Inflammatory macrophage treated with lipopolysaccharide for 4 hours (primary cell): ENCODE measurements around the gene ZXDA.
"Not testable (repeated sequence)": the region's sequence is repeated elsewhere in the genome, so short reads cannot be mapped to it uniquely, and the experiment has no call there.

Source experiments
- DNase-seq: peaks from one replicate; pipeline ENCODE4 v3.0.0-alpha.2; 2020

ZXDA gene, protein sequence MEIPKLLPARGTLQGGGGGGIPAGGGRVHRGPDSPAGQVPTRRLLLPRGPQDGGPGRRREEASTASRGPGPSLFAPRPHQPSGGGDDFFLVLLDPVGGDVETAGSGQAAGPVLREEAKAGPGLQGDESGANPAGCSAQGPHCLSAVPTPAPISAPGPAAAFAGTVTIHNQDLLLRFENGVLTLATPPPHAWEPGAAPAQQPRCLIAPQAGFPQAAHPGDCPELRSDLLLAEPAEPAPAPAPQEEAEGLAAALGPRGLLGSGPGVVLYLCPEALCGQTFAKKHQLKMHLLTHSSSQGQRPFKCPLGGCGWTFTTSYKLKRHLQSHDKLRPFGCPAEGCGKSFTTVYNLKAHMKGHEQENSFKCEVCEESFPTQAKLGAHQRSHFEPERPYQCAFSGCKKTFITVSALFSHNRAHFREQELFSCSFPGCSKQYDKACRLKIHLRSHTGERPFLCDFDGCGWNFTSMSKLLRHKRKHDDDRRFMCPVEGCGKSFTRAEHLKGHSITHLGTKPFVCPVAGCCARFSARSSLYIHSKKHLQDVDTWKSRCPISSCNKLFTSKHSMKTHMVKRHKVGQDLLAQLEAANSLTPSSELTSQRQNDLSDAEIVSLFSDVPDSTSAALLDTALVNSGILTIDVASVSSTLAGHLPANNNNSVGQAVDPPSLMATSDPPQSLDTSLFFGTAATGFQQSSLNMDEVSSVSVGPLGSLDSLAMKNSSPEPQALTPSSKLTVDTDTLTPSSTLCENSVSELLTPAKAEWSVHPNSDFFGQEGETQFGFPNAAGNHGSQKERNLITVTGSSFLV

GRCh38 chrX:57910287-57910912, at the start of gene ZXDA:
TSS of gene ZXDA (minus strand) at chrX:57910458. CDS start at chrX:57910420, 38 bp downstream.
- not testable (repeated sequence) for DNase-seq

DNA sequence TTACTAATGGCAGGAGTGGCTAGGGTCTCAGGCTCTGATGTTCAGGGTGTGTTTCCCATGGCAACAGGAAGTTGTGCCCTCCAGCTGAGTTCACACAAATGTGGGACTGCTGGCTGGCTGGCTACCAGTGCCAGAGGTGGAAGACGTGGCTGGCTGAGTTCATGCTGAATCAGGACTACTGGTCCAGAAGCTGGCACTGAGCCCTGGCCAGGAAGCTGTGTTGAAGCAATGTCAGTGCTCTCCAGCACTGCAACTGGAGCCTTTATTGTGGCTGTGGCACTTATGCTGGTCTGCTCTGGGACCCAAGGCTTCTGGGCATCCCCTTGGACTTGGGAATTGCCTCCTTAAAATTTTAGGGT, 42.0 kb upstream of the ZXDA start:
- no peak for DNase-seq

GRCh38 chrX:57951666-57952319, 41.5 kb upstream of the ZXDA start:
- no peak for DNase-seq

GRCh38 chrX:57933321-57933720, 23.1 kb upstream of the ZXDA start:
- no peak for DNase-seq

GRCh38 chrX:57932266-57932665, 22.0 kb upstream of the ZXDA start:
- no peak for DNase-seq

GRCh38 chrX:57930051-57930450, 19.8 kb upstream of the ZXDA start:
- no peak for DNase-seq

GRCh38 chrX:57929373-57929772, 19.1 kb upstream of the ZXDA start:
- DNase-seq = peak; percentile 31

- no peak for DNase-seq
Observed at GRCh38 chrX:57925806-57926205, 15.5 kb upstream of the ZXDA start.

DNA sequence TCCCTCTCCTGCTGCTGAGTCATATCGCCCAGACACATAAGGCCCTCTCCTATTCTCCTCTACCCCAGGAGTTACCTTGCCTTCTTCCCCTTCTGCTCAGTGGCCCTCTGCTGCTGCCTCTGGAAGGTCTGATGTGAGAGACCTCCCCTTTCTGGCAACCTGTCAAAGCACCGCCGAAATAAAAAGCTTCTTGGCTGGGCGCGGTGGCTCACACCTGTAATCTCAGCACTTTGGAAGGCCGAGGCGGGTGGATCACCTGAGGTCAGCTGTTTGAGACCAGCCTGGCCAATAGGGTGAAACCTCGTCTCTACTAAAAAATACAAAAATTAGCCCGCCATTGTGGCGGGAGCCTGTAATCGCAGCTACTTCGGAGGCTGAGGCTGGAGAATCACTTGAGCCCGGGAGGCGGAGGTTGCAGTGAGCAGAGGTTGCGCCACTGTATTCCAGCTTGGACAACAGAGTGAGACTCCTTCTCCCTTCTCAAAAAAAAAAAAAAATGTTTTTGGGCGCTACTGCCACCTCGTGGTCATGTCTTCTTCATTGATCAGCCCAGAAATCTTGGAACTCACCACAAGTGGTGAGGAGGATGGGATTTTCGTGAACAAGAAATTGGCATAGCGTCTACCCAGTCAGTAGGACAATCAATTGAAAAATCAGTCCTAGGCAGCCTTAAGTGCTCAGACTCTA, 8.6 kb upstream of the ZXDA start:
- DNase-seq = peak; percentile 51

- DNase-seq = peak; percentile 14
Observed at GRCh38 chrX:57915680-57916079, 5.4 kb upstream of the ZXDA start.

- DNase-seq = peak; percentile 29
Observed at GRCh38 chrX:57909595-57910286, 517 bp downstream of the ZXDA start.

GRCh38 chrX:57908972-57909594, 1.2 kb downstream of the ZXDA start:
- not testable (repeated sequence) for DNase-seq

DNA sequence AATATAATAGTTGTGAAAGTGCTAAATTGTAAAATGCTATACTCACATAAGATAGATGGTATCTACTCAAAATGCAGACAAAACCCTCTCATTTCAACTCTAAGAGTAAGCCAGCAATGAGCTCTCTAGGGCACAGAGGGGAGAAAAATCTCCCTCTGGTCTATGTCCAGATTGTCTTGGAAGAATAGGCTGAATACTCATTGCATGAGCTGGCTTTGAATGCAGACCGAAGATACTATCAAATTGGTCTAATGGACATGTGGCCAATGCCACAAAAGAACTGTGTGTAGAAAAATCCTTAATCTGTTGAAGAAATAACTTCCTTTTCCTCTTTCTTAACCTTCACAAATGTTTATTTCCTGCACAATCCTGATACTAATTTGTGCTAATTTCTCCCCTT, 3.5 kb downstream of the ZXDA start:
- no peak for DNase-seq

DNA sequence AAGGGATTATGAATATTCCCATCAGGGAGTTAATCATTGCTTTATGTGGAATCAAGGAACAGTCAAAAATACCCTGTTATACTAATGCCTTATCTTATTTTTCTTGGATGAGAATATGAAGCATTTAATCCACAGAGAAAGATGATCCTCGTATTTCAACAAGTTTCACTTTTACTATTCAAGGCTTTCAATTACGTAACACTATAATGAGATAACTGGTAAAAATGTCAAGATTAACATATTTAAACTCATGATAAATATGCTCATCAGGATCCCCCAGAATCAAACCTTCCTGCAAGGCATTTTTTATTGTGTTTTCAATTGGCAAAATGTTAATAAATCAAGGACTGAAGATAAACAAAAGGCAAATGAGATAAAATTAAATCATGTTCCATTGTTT, 5.1 kb downstream of the ZXDA start:
- DNase-seq = peak; percentile 63

GRCh38 chrX:57904176-57904880, 5.9 kb downstream of the ZXDA start:
- DNase-seq = no peak

GRCh38 chrX:57902633-57903032, 7.6 kb downstream of the ZXDA start:
- peak; percentile 65 for DNase-seq

DNA sequence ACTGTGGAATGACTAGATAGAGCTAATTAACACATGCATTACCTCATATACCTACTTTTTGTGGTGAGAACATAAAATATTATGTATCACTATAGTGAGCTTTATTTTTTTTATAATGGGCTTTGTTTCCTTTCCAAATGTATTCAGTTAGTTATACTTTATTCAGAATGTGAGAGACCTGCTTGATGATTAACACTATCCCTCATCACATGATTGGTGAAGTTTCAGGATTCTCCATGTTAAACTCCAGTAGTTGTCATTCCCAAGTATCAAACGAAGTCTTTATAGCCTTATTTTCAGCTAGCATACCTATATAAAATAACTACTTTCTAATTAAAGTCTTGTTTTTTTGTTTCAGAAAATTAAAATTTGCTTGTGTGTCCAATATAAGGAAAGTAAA, 8.8 kb downstream of the ZXDA start:
- DNase-seq = no peak

GRCh38 chrX:57900975-57901374, 9.3 kb downstream of the ZXDA start:
- DNase-seq = peak; percentile 68

GRCh38 chrX:57899906-57900305, 10.4 kb downstream of the ZXDA start:
- no peak for DNase-seq

GRCh38 chrX:57899064-57899463, 11.2 kb downstream of the ZXDA start:
- no peak for DNase-seq

GRCh38 chrX:57871463-57871862, 38.8 kb downstream of the ZXDA start:
- no peak for DNase-seq
